ENCODE results near the gene NPAS3.

Gene NPAS3

DNA sequence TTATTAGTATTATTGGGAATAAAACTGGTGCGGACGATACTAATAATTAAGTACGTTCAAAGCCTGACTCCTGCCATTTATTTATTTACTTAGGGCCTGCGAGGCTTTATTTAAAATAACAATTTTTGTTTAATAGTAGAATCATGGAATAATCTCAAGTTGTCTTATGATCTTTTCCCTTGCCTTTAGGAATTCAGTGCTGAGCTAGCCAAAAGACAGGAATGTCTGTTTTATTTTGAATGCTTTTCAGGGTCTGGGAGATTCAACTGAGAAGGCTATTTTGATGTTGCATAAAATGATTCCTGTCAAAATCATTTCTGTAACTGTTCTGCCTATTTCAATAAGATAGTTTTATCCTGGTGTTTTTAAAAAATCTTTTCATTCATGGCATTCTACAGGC is 522.4 kb downstream of the NPAS3 start:
- Histone ChIP-seq H3K36me3 (ENCODE audit: control insufficient read depth in 5 of 5, insufficient read depth in 5 of 5, low read length in 5 of 5) (no peaks in the 10 kb centered on the region), H3K27me3 (ENCODE audit: control insufficient read depth in 5 of 5, insufficient read depth in 4 of 5, low read length in 5 of 5) (no peaks in the 10 kb centered on the region), H3K9me3 (ENCODE audit: control insufficient read depth in 5 of 5, low read length in 5 of 5) (no peaks in the 10 kb centered on the region), H3K9ac (ENCODE audit: low read length in 5 of 5) (no peak overlapping the region), H3K27ac (ENCODE audit: low read depth, low read length) (no peak overlapping the region), H3K4me1 (ENCODE audit: control insufficient read depth in 5 of 5, insufficient read depth in 5 of 5, low read length in 5 of 5) (peaks cover 0 to 10% (median 0%) of the 10 kb centered on the region in 5 donors), H3K4me3 (ENCODE audit: low read depth in 1 of 5, low read length in 5 of 5) (no peak overlapping the region)

DNA sequence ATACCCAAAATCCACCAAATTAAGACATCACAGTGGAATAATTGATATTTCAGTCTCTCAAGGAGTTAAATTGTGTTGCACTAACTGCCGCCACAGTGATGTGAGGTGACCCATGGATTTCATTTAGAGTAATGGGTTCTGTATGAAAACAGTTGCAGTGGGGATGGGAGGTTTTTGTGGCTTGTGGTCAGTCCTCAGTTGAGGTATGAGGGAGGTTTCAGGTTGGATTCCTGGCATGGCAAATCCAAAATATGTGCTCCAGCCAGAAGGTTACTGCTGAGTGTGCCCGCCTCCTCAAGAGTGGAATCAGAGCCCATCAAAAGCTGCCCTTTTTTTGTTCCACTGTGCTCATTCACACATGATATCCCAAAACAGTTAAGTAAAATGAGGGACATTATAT is 525.1 kb downstream of the NPAS3 start:
- Histone ChIP-seq H3K27ac (ENCODE audit: low read depth, low read length) (no peak overlapping the region), H3K9me3 (ENCODE audit: control insufficient read depth in 5 of 5, low read length in 5 of 5) (no peaks in the 10 kb centered on the region), H3K4me1 (ENCODE audit: control insufficient read depth in 5 of 5, insufficient read depth in 5 of 5, low read length in 5 of 5) (peaks cover 0 to 10% (median 0%) of the 10 kb centered on the region in 5 donors), H3K9ac (ENCODE audit: low read length in 5 of 5) (no peak overlapping the region), H3K27me3 (ENCODE audit: control insufficient read depth in 5 of 5, insufficient read depth in 4 of 5, low read length in 5 of 5) (no peaks in the 10 kb centered on the region), H3K36me3 (ENCODE audit: control insufficient read depth in 5 of 5, insufficient read depth in 5 of 5, low read length in 5 of 5) (no peaks in the 10 kb centered on the region), H3K4me3 (ENCODE audit: low read depth in 1 of 5, low read length in 5 of 5) (no peak overlapping the region)

DNA sequence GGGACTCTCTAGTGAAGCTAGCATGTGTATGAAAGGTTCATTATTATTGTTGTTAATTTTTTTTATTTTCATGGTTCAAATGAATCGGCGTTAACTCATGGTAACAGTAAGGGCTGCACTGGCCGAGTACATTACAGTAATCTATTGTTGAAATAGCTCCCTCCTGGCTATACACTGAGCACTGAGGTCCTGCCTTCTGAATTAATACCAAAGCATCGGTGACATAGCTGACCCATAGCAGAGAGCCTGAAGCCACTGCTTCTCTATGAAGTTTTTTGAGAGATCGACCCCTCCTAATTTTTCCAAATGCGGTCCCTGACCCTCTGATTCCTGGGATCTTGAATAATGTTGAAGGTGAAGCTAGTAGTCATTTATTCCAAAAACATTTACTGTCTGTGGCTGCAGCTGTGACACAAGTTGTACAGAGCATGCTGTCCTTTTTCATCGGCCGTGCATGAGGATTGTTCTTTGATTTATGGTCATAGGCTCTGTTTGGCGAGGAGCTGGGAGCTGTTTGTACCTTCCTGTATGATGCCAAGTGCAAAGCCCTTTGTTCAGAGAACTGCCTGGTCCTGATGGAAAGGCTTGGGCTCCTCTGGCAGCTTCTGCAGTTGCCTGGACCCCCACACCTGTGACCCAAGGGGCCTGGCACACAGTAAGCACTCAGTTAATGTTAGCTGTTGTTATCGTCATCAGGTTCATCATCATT is 525.7 kb downstream of the NPAS3 start:
- H3K4me3 ChIP-seq (ENCODE audit: low read depth in 1 of 5, low read length in 5 of 5): no peak overlapping the region

DNA sequence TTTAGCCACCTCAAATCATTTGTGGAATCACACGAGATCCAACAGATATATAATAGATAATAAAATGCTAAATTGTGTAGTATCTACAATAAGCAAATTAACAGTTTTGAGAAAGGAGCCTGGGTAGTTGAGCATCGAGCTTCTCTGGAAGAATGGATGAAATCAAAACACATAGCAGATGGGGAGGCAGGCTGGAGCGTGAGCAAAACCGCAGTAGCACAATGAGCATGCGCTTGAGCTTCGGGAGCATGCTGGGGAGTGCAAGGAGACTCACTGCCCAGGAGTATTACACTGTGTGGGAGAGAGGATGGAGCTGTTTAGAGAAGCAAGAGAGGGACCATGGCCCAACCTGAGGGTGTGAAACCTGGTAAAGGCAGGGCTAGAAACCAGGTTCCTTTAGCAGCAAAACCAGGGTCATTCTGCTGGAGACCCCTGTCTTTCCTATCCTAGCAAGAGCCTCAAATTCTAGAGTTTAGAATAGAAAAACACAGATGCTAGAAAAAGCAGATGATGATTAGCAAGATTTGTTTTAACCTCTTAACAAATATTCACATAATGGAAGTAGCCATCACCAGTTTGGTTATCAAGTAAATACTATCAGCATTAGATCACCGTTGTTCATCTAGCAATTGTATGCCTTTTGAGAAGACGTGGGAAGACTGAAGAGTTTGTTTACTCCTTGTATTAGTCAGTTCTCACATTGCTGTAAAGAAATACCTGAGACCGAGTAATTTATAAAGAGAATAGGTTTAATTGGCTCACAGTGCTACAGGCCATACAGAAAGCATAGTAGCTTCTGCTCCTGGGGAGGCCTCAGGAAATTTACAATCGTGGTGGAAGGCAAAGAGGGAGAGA is 527.4 kb downstream of the NPAS3 start:
- Histone ChIP-seq H3K4me1 (ENCODE audit: control insufficient read depth in 5 of 5, insufficient read depth in 5 of 5, low read length in 5 of 5) (no peaks in the 10 kb centered on the region), H3K4me3 (ENCODE audit: low read depth in 1 of 5, low read length in 5 of 5) (no peak overlapping the region), H3K9ac (ENCODE audit: low read length in 5 of 5) (no peak overlapping the region)

More for the DNA sequence above, 525.7 kb downstream of the NPAS3 start:
- Histone ChIP-seq H3K4me1 (ENCODE audit: control insufficient read depth in 5 of 5, insufficient read depth in 5 of 5, low read length in 5 of 5) (peaks cover 0 to 10% (median 0%) of the 10 kb centered on the region in 5 donors), H3K27ac (ENCODE audit: low read depth, low read length) (no peak overlapping the region), H3K9ac (ENCODE audit: low read length in 5 of 5) (no peak overlapping the region), H3K9me3 (ENCODE audit: control insufficient read depth in 5 of 5, low read length in 5 of 5) (no peaks in the 10 kb centered on the region), H3K36me3 (ENCODE audit: control insufficient read depth in 5 of 5, insufficient read depth in 5 of 5, low read length in 5 of 5) (no peaks in the 10 kb centered on the region), H3K27me3 (ENCODE audit: control insufficient read depth in 5 of 5, insufficient read depth in 4 of 5, low read length in 5 of 5) (no peaks in the 10 kb centered on the region)

DNA sequence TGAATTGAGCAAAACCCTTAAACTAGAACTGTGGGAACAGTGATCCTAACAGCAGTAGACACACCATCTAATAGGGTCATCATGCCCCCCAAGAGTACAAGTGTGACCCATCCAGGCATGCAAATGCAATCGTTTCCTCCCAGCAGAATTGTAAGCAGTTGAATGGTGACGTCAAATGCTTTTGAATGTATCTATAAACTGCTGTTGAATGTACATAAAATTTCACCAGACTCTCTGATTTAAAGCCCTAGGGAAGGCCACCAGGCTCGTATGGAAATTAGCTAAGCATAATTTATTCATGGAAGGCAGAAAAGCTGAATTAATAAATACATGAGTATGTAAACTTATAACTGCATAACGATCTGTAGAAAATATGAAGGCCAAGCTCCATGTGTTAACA is 529.3 kb downstream of the NPAS3 start:
- H3K9ac ChIP-seq (ENCODE audit: low read length in 5 of 5): no peak overlapping the region
- H3K4me1 ChIP-seq (ENCODE audit: control insufficient read depth in 5 of 5, insufficient read depth in 5 of 5, low read length in 5 of 5): no peaks in the 10 kb centered on the region
- no peaks in the 10 kb centered on the region for H3K9me3 ChIP-seq (ENCODE audit: control insufficient read depth in 5 of 5, low read length in 5 of 5)
- H3K27ac ChIP-seq (ENCODE audit: low read depth, low read length): no peak overlapping the region
- H3K36me3 ChIP-seq (ENCODE audit: control insufficient read depth in 5 of 5, insufficient read depth in 5 of 5, low read length in 5 of 5): no peaks in the 10 kb centered on the region
- H3K4me3 ChIP-seq (ENCODE audit: low read depth in 1 of 5, low read length in 5 of 5): no peak overlapping the region
- H3K27me3 ChIP-seq (ENCODE audit: control insufficient read depth in 5 of 5, insufficient read depth in 4 of 5, low read length in 5 of 5): no peaks in the 10 kb centered on the region

More for the DNA sequence above, 527.4 kb downstream of the NPAS3 start:
- Histone ChIP-seq H3K36me3 (ENCODE audit: control insufficient read depth in 5 of 5, insufficient read depth in 5 of 5, low read length in 5 of 5) (no peaks in the 10 kb centered on the region), H3K27ac (ENCODE audit: low read depth, low read length) (no peak overlapping the region), H3K27me3 (ENCODE audit: control insufficient read depth in 5 of 5, insufficient read depth in 4 of 5, low read length in 5 of 5) (no peaks in the 10 kb centered on the region), H3K9me3 (ENCODE audit: control insufficient read depth in 5 of 5, low read length in 5 of 5) (no peaks in the 10 kb centered on the region)

DNA sequence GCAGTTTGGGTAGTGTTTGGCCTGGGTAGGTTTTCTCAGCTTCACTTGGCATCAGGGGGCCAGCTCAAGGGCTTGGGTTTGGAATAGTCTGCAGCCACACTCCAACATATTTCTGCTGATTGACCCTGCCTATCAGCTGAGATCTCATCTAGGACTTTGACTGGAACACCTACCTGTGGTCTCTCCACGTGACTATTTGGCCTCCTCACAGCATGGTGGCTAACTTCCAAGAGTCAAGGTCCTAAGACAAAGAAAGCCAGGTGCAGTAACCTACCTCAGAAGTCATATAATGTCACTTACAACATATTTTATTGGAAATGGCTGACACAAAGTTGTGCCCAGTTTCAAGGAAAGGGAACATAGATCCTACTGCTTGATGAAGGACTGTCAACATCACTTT is 531.2 kb downstream of the NPAS3 start:
- Histone ChIP-seq H3K36me3 (ENCODE audit: control insufficient read depth in 5 of 5, insufficient read depth in 5 of 5, low read length in 5 of 5) (no peaks in the 10 kb centered on the region), H3K9ac (ENCODE audit: low read length in 5 of 5) (no peak overlapping the region), H3K9me3 (ENCODE audit: control insufficient read depth in 5 of 5, low read length in 5 of 5) (no peaks in the 10 kb centered on the region), H3K27me3 (ENCODE audit: control insufficient read depth in 5 of 5, insufficient read depth in 4 of 5, low read length in 5 of 5) (no peaks in the 10 kb centered on the region), H3K4me1 (ENCODE audit: control insufficient read depth in 5 of 5, insufficient read depth in 5 of 5, low read length in 5 of 5) (no peaks in the 10 kb centered on the region), H3K27ac (ENCODE audit: low read depth, low read length) (no peak overlapping the region), H3K4me3 (ENCODE audit: low read depth in 1 of 5, low read length in 5 of 5) (no peak overlapping the region)

DNA sequence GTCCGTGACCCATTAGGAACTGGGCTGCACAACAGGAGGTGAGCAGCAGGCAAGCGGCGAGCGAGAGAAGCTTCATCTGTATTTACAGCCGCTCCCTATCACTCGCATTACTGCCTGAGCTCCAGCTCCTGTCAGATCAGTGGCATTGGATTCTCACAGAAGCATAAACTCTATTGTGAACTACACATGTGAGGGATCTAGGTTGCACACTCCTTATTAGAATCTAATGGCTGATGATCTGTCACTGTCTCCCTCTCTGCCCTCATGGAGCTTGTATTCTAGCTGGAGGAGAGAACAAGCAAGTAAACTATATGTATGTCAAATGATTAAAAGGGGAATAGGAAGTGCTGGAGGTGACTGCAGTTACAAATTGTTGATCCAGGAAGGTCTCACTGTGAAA is 533.1 kb downstream of the NPAS3 start:
- Histone ChIP-seq H3K27ac (ENCODE audit: low read depth, low read length) (no peak overlapping the region), H3K36me3 (ENCODE audit: control insufficient read depth in 5 of 5, insufficient read depth in 5 of 5, low read length in 5 of 5) (no peaks in the 10 kb centered on the region), H3K27me3 (ENCODE audit: control insufficient read depth in 5 of 5, insufficient read depth in 4 of 5, low read length in 5 of 5) (no peaks in the 10 kb centered on the region), H3K9ac (ENCODE audit: low read length in 5 of 5) (no peak overlapping the region), H3K4me3 (ENCODE audit: low read depth in 1 of 5, low read length in 5 of 5) (no peak overlapping the region), H3K4me1 (ENCODE audit: control insufficient read depth in 5 of 5, insufficient read depth in 5 of 5, low read length in 5 of 5) (peaks cover 0 to 3% (median 0%) of the 10 kb centered on the region in 5 donors), H3K9me3 (ENCODE audit: control insufficient read depth in 5 of 5, low read length in 5 of 5) (no peaks in the 10 kb centered on the region)

DNA sequence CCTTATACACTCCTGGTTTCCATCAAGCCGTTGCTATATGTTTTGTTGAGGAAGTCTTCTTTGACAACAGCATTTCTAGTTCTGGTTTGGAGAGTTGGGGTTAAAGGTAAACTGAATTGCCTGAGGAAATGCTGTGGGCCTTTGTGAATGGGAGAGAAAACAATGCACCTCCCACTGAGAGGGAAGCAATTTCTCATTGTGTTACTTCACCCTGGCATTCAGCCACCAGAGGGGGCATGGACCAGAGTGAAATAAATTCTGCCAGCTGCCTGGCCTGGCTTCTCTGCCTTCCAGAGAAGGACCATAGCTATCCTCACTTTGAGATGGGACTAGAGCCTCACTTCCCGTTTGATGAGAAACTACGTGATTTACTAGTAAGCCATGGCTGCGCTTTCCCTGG is 536.9 kb downstream of the NPAS3 start:
- Histone ChIP-seq H3K9me3 (ENCODE audit: control insufficient read depth in 5 of 5, low read length in 5 of 5) (no peaks in the 10 kb centered on the region), H3K27ac (ENCODE audit: low read depth, low read length) (no peak overlapping the region), H3K4me3 (ENCODE audit: low read depth in 1 of 5, low read length in 5 of 5) (no peak overlapping the region), H3K9ac (ENCODE audit: low read length in 5 of 5) (no peak overlapping the region), H3K27me3 (ENCODE audit: control insufficient read depth in 5 of 5, insufficient read depth in 4 of 5, low read length in 5 of 5) (no peaks in the 10 kb centered on the region), H3K36me3 (ENCODE audit: control insufficient read depth in 5 of 5, insufficient read depth in 5 of 5, low read length in 5 of 5) (no peaks in the 10 kb centered on the region), H3K4me1 (ENCODE audit: control insufficient read depth in 5 of 5, insufficient read depth in 5 of 5, low read length in 5 of 5) (peaks cover 0 to 3% (median 0%) of the 10 kb centered on the region in 5 donors)

DNA sequence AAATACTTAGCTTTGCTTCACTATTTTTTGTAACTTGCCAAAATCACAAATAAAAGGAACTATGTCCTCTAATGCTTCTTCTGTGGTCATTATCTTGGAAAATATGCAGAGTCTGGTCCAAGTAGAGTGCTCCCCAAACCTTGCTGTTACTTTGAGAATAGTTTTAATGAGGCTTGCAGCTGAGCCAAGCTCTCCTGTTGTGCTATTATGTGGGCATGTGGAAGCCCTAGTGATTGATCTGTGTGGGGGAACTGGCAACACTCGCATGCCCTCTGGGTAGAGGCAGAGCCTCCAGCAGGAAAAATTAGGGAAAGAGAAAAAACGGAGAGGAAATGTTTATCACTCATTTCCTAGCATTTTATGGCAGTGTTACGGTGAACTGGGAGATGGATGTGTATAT is 539.1 kb downstream of the NPAS3 start:
- Histone ChIP-seq H3K27ac (ENCODE audit: low read depth, low read length) (no peak overlapping the region), H3K4me3 (ENCODE audit: low read depth in 1 of 5, low read length in 5 of 5) (no peak overlapping the region), H3K27me3 (ENCODE audit: control insufficient read depth in 5 of 5, insufficient read depth in 4 of 5, low read length in 5 of 5) (no peaks in the 10 kb centered on the region), H3K9ac (ENCODE audit: low read length in 5 of 5) (no peak overlapping the region), H3K9me3 (ENCODE audit: control insufficient read depth in 5 of 5, low read length in 5 of 5) (no peaks in the 10 kb centered on the region), H3K36me3 (ENCODE audit: control insufficient read depth in 5 of 5, insufficient read depth in 5 of 5, low read length in 5 of 5) (no peaks in the 10 kb centered on the region), H3K4me1 (ENCODE audit: control insufficient read depth in 5 of 5, insufficient read depth in 5 of 5, low read length in 5 of 5) (peaks cover 0 to 3% (median 0%) of the 10 kb centered on the region in 5 donors)
